GM19397 (cell line): ENCODE measurements around the gene OR11H6.
"Not testable (repeated sequence)": the region's sequence is repeated elsewhere in the genome, so short reads cannot be mapped to it uniquely, and the experiment has no call there.

Experiments used
- ATAC-seq: cut with Tn5 transposase; IDR thresholded peaks from one replicate; pipeline ENCODE4 v1.9.1; 2021; ENCODE audit warnings: mild to moderate bottlenecking, moderate library complexity; ENCODE audit not compliant: unreplicated experiment

The OR11H6 gene

GRCh38 chr14:20223410-20223809 lies at the start of gene OR11H6:
OR11H6 (plus strand) TSS chr14:20223710; CDS start chr14:20223710, 0 bp downstream.
- no peak for ATAC-seq

GRCh38 chr14:20174205-20174604 lies 49.3 kb upstream of the OR11H6 start:
- not testable (repeated sequence) for ATAC-seq

- no peak for ATAC-seq
Measured at GRCh38 chr14:20176330-20176729, 47.2 kb upstream of the OR11H6 start.

- ATAC-seq = no peak
Measured at GRCh38 chr14:20177433-20177974, 46.0 kb upstream of the OR11H6 start.

- ATAC-seq = no peak
Measured at GRCh38 chr14:20179218-20179617, 44.3 kb upstream of the OR11H6 start.

GRCh38 chr14:20179880-20180279 lies 43.6 kb upstream of the OR11H6 start:
- no peak for ATAC-seq

- no peak for ATAC-seq
Measured at GRCh38 chr14:20180486-20180885, 43.0 kb upstream of the OR11H6 start.

GRCh38 chr14:20184181-20184580 lies 39.3 kb upstream of the OR11H6 start:
- no peak for ATAC-seq

GRCh38 chr14:20190596-20190995 lies 32.9 kb upstream of the OR11H6 start, which contains the start of gene OR11G2:
OR11G2 (plus strand) TSS chr14:20190896; CDS start chr14:20197438, 6,542 bp downstream.
- no peak for ATAC-seq

GRCh38 chr14:20191396-20191795 lies 32.1 kb upstream of the OR11H6 start:
- ATAC-seq = no peak

GRCh38 chr14:20194101-20194500 lies 29.4 kb upstream of the OR11H6 start:
- ATAC-seq = no peak

- ATAC-seq = not testable (repeated sequence)
Measured at GRCh38 chr14:20195170-20195569, 28.3 kb upstream of the OR11H6 start.

- ATAC-seq = no peak
Measured at GRCh38 chr14:20195911-20196310, 27.6 kb upstream of the OR11H6 start.

GRCh38 chr14:20197459-20197858 lies 26.1 kb upstream of the OR11H6 start:
- no peak for ATAC-seq

- no peak for ATAC-seq
Measured at GRCh38 chr14:20198991-20199390, 24.5 kb upstream of the OR11H6 start.

GRCh38 chr14:20204721-20205120 lies 18.8 kb upstream of the OR11H6 start:
- no peak for ATAC-seq

GRCh38 chr14:20209595-20209994 lies 13.9 kb upstream of the OR11H6 start:
- ATAC-seq = no peak

GRCh38 chr14:20212406-20212805 lies 11.1 kb upstream of the OR11H6 start:
- ATAC-seq = not testable (repeated sequence)

GRCh38 chr14:20215196-20215595 lies 8.3 kb upstream of the OR11H6 start:
- no peak for ATAC-seq

- ATAC-seq = no peak
Measured at GRCh38 chr14:20219033-20219432, 4.5 kb upstream of the OR11H6 start.

- no peak for ATAC-seq
Measured at GRCh38 chr14:20228681-20229080, 5.2 kb downstream of the OR11H6 start, which contains the start of gene OR11H7. OR11H7 (plus strand) TSS chr14:20228981.

GRCh38 chr14:20235415-20235814 lies 11.9 kb downstream of the OR11H6 start:
- not testable (repeated sequence) for ATAC-seq

GRCh38 chr14:20247646-20248246 lies 24.2 kb downstream of the OR11H6 start:
- ATAC-seq = no peak
